OCI-LY1 (cell line): ENCODE measurements around the gene TYRO3.

ENCODE experiments used
- H2AFZ ChIP-seq: fragments of 200-600 bp; sonication (generic), shearing (Covaris generic); 2 replicates; pipeline ENCODE4 v1.6.0; 2014; ENCODE audit warnings: antibody characterized with exemption, mild to moderate bottlenecking, low read length
- H3F3A ChIP-seq: fragments of 200-600 bp; sonication (generic), shearing (Covaris generic); 2 replicates; pipeline ENCODE4 v1.6.0; 2014; ENCODE audit warnings: mild to moderate bottlenecking, antibody characterized with exemption, low read length, moderate library complexity; ENCODE audit not compliant: insufficient read depth
- H3K27ac ChIP-seq: fragments of 200-600 bp; sonication (generic); 2 replicates; pipeline ENCODE4 v1.5.1; 2014; ENCODE audit warnings: low read length, mixed run types, mild to moderate bottlenecking, low read depth; ENCODE audit not compliant: poor library complexity, severe bottlenecking
- H3K27me3 ChIP-seq: fragments of 200-600 bp; sonication (generic); 2 replicates; pipeline ENCODE4 v1.6.0; 2014; ENCODE audit warnings: antibody characterized with exemption, mild to moderate bottlenecking, low read length, moderate library complexity; ENCODE audit not compliant: insufficient read depth
- H3K36me3 ChIP-seq: fragments of 200-600 bp; sonication (generic); 2 replicates; pipeline ENCODE4 v1.6.1; 2014; ENCODE audit warnings: mild to moderate bottlenecking, antibody characterized with exemption, low read length, moderate library complexity, mixed read lengths; ENCODE audit not compliant: insufficient read depth
- H3K4me1 ChIP-seq: fragments of 200-600 bp; sonication (generic); 2 replicates; pipeline ENCODE4 v1.5.1; 2014; ENCODE audit warnings: mild to moderate bottlenecking, low read length, moderate library complexity; ENCODE audit not compliant: insufficient read depth, severe bottlenecking
- H3K4me2 ChIP-seq: fragments of 200-600 bp; sonication (generic), shearing (Covaris generic); 2 replicates; pipeline ENCODE4 v1.6.1; 2014; ENCODE audit warnings: low read length
- H3K4me3 ChIP-seq: fragments of 200-600 bp; sonication (generic); 2 replicates; pipeline ENCODE4 v1.5.1; 2014; ENCODE audit warnings: low read length, low read depth, mild to moderate bottlenecking, mixed read lengths; ENCODE audit not compliant: poor library complexity, severe bottlenecking
- H3K79me2 ChIP-seq: fragments of 200-600 bp; shearing (Covaris generic); 2 replicates; pipeline ENCODE4 v1.6.1; 2016; ENCODE audit warnings: mixed run types, low read length, mixed read lengths; ENCODE audit not compliant: insufficient read depth
- H3K9ac ChIP-seq: fragments of 200-600 bp; sonication (generic), shearing (Covaris generic); 2 replicates; pipeline ENCODE4 v1.6.1; 2014; ENCODE audit warnings: mild to moderate bottlenecking, low read length, mixed read lengths
- H3K9me2 ChIP-seq: fragments of 200-600 bp; sonication (generic), shearing (Covaris generic); 2 replicates; pipeline ENCODE4 v1.6.1; 2014; ENCODE audit warnings: low read depth, mild to moderate bottlenecking, low read length, mixed read lengths
- H3K9me3 ChIP-seq: fragments of 200-600 bp; shearing (Covaris generic); 2 replicates; pipeline ENCODE4 v1.6.1; 2014; ENCODE audit warnings: low read length, mixed read lengths
- H4K20me1 ChIP-seq: fragments of 200-600 bp; sonication (generic), shearing (Covaris generic); 2 replicates; pipeline ENCODE4 v1.6.0; 2016; ENCODE audit warnings: mild to moderate bottlenecking, low read length; ENCODE audit not compliant: insufficient read depth
- EZH2 ChIP-seq: fragments of 200-600 bp; sonication (generic), shearing (Covaris generic); IDR thresholded peaks from 2 replicates; pipeline ENCODE4 v1.8.0; 2017; ENCODE audit warnings: borderline replicate concordance, mixed run types, mild to moderate bottlenecking, antibody characterized with exemption, low read length, moderate library complexity, mixed read lengths
- TF ChIP-seq, protein P1 (sequence below): fragments of 200-600 bp; sonication (generic), shearing (Covaris generic); IDR thresholded peaks from 2 replicates; pipeline ENCODE4 v1.5.1; 2017; ENCODE audit warnings: mild to moderate bottlenecking, antibody characterized with exemption, low read length, moderate library complexity, mixed read lengths

The TYRO3 gene

DNA sequence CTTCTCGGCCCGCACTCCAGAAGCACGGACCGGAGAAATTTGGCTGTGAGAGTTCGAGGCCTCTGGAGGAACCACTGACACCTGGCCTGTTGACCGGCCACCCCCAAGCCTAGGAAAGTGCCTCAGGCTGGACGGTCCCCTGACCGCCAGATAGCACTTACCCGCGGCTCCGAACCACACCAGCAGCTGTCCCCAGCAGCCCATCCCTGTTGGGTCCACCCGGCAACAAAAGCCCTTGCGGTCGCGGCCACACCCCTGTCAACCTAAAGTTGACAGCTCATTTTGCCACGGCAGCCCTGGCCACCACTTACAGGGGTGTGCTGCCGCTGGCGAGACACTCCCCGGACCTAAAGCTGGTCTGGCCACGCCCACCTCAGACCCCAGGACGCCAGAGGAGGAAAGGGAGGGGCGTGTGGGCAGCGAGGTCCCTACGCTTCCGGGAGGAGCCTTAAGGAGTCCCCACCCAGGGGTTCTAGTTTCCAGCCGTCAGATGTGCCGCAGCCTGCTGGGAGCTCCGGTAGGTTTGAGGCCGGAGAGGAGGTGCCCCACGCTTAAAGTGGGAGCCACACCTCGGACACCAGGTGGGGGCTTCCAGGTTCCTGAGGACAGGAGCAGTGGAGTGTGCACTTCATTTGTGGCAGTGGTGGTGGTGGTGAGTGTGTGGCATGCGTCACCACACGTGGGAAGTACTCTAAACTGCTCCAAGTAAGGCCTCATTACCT, 45.3 kb upstream of the TYRO3 start, which contains the start of gene LTK:
TSS of gene LTK (minus strand) at position 322 of the 722 bp plus-strand sequence. CDS start at position 204, 118 bp downstream.
- no peak within 1 kb of the TSS; the same call in 1 of the 2 replicates for H3K9ac ChIP-seq
- H4K20me1 ChIP-seq = no peaks in the 10 kb centered on the region
- peak within 1 kb of the TSS; percentile 58 for H3K4me2 ChIP-seq
- no peaks in the 10 kb centered on the region for H3K9me3 ChIP-seq
- no peak within 1 kb of the TSS for H2AFZ ChIP-seq
- no peaks in the 10 kb centered on the region; the same call in 1 of the 2 replicates for H3K36me3 ChIP-seq
- no peaks in the 10 kb centered on the region for H3K9me2 ChIP-seq
- H3K27me3 ChIP-seq = 0 out of 2 replicates have a peak, but pooled peaks cover 7% of the 10 kb centered on the region
- H3F3A ChIP-seq = no peaks in the 10 kb centered on the region
- H3K4me3 ChIP-seq = peak within 1 kb of the TSS; percentile 37
- TF ChIP-seq EZH2 = no peak
- TF ChIP-seq, protein P1, sequence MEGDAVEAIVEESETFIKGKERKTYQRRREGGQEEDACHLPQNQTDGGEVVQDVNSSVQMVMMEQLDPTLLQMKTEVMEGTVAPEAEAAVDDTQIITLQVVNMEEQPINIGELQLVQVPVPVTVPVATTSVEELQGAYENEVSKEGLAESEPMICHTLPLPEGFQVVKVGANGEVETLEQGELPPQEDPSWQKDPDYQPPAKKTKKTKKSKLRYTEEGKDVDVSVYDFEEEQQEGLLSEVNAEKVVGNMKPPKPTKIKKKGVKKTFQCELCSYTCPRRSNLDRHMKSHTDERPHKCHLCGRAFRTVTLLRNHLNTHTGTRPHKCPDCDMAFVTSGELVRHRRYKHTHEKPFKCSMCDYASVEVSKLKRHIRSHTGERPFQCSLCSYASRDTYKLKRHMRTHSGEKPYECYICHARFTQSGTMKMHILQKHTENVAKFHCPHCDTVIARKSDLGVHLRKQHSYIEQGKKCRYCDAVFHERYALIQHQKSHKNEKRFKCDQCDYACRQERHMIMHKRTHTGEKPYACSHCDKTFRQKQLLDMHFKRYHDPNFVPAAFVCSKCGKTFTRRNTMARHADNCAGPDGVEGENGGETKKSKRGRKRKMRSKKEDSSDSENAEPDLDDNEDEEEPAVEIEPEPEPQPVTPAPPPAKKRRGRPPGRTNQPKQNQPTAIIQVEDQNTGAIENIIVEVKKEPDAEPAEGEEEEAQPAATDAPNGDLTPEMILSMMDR = no peak
- H3K79me2 ChIP-seq = no peaks in the 10 kb centered on the region
- peaks cover 28% of the 10 kb centered on the region for H3K4me1 ChIP-seq
- no peak within 1 kb of the TSS for H3K27ac ChIP-seq

DNA sequence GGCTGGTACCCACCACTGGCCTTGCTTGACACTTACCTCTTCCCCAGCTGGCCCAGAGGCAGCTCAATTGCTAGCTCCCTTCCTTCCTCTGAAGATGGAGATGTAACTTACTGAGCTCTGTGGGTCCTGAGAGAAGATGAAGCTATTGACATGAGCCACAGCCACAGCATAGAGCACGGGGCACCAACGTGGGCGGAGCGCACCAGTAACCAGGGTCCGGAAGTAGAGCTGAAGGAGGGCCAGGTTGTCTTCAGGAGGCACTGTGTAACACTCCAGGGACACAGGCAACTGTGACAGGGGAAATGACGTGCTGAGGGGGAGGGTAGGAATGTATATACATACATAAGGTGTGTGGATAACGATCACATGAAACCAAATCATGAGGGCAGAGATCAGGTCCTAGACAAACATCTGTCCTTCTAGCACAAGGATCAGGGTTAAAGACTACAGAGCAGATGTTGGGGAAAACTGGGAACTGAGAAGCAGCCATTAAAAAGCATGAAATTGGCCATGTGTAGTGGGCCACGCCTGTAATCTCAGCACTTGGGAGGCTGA, 41.0 kb upstream of the TYRO3 start:
- H3K4me1 ChIP-seq = peaks cover 22% of the 10 kb centered on the region
- TF ChIP-seq, protein P1 = no peak
- TF ChIP-seq EZH2 = no peak
- no peak overlapping the region for H2AFZ ChIP-seq
- H3K4me3 ChIP-seq = no peak overlapping the region
- H3K9ac ChIP-seq = no peak overlapping the region
- no peak overlapping the region for H3K27ac ChIP-seq
- H3K36me3 ChIP-seq = no peaks in the 10 kb centered on the region; the same call in 1 of the 2 replicates
- no peaks in the 10 kb centered on the region for H3K9me2 ChIP-seq
- H3K27me3 ChIP-seq = no peaks in the 10 kb centered on the region
- H3K4me2 ChIP-seq = peak overlapping the region; percentile 14; the same call in 1 of the 2 replicates
- H3K79me2 ChIP-seq = no peaks in the 10 kb centered on the region
- H4K20me1 ChIP-seq = no peaks in the 10 kb centered on the region
- no peaks in the 10 kb centered on the region for H3K9me3 ChIP-seq
- H3F3A ChIP-seq = no peaks in the 10 kb centered on the region

DNA sequence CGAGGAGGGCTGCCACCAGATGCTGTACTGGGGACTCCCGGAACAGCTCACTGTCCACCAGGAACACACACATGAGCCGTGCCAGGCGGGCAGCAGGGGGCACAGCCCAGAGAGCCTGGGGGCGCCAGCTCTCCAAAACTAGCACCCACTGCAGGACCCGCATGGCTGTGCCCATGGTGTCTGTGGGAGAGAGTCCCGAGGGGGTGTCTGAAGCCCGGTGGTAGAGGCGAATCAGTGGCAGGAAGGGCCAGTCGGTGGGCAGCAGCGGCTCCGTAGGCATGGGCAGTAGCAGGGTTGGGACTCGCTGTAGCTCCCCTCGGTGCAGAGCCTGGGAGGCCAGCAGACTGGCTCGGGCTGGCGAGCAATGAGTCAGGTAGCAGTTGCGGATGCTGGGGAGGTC, 38.4 kb upstream of the TYRO3 start:
- no peak overlapping the region for H3K4me3 ChIP-seq
- H4K20me1 ChIP-seq = no peaks in the 10 kb centered on the region
- no peaks in the 10 kb centered on the region for H3K27me3 ChIP-seq
- H3K4me2 ChIP-seq = no peak overlapping the region
- no peak overlapping the region for H3K9ac ChIP-seq
- no peaks in the 10 kb centered on the region for H3F3A ChIP-seq
- H3K27ac ChIP-seq = no peak overlapping the region
- H3K4me1 ChIP-seq = peaks cover 12% of the 10 kb centered on the region
- H3K9me3 ChIP-seq = no peaks in the 10 kb centered on the region
- no peak overlapping the region for H2AFZ ChIP-seq
- H3K79me2 ChIP-seq = no peaks in the 10 kb centered on the region
- no peaks in the 10 kb centered on the region; the same call in 1 of the 2 replicates for H3K36me3 ChIP-seq
- TF ChIP-seq, protein P1 = no peak
- no peak for TF ChIP-seq EZH2
- H3K9me2 ChIP-seq = no peaks in the 10 kb centered on the region
